GM10847 (cell line): Measurements from ENCODE around the gene TNFSF4.

Experiments used
- POLR2A ChIP-seq: IDR thresholded peaks from 2 replicates; pipeline ENCODE4 v1.6.1; 2011; ENCODE audit not compliant: insufficient read length; ENCODE audit errors: extremely low read depth

TNFSF4 gene

DNA sequence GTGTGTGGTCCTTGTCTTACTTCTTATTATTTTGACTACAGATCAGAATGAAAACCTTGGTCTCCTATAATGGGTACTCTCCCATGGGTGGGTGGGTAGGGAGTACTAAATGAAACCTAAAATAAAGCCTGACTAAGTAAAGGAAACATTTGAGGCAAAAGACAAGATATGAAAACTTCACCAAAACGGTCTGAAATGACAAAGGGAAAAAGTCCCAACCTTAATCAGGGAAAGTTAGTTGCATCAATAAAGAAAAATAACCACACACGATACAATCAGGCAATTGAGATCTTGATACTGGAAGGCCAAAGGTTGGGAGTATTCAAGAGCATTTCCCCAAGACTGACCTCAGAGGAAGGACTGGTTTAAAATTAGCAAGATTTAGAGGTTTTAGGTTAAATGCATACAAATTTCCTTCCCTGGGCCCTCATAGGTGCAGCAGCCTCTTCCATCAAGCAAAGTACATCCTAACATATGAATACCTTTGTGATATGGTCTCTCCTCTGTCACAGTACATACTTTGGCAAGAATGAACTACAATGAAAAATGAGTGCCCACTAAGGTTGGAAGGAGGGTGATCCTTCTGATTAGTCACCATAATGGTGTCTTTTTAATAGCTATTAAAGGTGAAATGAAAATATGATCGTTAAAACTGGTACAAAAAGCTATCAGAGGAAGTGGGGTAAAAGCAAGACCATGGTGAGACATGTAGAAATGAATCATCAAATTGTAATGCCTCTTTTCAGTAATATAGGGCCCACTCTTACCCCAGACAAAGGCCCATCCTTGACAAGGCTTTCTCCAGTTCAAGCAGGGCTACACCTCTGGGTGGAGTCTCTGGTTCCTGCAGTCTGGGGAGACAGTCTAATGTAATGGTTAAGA lies 15.3 kb upstream of the TNFSF4 start:
- no peak for TF ChIP-seq POLR2A

DNA sequence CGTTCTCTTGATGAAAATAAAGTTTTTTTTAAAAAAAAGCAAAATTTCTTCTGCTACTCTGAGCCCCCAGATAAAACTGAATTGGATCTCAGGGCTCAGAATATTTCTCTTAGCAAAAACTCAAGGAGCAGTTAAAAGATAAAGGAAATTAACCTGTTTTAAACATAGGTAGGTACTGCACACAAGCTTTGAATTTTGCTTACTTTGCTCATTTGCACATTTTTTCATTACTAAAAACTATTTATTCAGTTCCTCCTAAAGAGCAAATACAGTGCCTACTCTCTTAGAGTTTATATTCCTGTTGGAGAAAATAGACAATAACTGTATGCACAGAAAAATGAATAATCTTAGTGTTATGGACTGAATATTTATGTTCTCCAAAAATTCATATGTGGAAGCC lies 13.0 kb upstream of the TNFSF4 start:
- TF ChIP-seq POLR2A, result no peak

- TF ChIP-seq POLR2A, result no peak
Observed at GRCh38 chr1:173213665-173214064, 6.5 kb upstream of the TNFSF4 start.

DNA sequence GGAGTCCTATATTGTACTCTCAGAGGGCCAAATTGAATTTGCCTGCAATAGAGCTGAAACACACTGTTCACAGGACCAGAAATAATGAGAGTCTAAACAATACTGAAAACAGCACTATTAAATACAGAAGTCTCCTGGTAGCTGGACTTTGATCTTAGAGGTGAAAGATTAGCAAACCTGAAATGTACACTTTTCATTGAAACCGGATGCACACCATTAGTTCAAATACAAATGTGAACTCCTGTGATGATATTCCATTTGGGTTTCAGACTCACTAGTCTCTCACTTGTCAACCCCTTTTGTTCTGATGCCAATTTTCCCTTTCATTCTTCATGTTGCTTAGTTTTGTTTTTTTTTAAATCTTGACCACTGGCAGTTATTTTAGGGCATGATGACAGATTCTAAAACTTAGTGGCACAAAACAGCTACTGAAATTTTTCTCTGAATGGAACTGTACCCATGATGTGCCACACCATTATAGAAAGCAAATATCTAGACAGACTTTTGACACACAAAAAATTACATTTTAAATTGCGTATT lies 5.9 kb upstream of the TNFSF4 start:
- TF ChIP-seq POLR2A, result no peak

DNA sequence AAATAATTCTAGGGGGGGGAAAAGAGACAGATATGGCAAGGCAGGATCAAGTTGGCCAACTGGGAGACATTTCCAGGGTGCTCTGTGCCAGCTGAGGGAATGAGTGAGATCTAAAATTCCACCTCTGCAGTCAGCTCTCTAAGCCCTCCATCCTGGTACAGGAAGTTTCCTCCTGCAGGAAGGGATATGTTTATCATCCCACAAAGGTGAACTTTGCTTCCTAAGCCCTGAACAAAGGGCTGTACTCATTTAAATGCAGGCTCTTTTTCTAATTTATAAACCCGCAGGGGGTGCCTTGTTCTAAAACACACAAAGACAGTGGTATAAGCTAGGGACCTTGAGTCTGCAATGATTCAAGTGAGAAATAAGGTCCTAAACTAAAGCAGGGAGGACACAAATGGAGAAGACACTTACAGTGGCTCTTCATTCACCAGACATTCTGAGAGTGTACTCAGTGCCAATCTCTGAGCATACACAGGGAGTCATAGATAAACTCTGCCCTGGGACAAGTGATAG lies 3.6 kb upstream of the TNFSF4 start:
- TF ChIP-seq POLR2A, result no peak

DNA sequence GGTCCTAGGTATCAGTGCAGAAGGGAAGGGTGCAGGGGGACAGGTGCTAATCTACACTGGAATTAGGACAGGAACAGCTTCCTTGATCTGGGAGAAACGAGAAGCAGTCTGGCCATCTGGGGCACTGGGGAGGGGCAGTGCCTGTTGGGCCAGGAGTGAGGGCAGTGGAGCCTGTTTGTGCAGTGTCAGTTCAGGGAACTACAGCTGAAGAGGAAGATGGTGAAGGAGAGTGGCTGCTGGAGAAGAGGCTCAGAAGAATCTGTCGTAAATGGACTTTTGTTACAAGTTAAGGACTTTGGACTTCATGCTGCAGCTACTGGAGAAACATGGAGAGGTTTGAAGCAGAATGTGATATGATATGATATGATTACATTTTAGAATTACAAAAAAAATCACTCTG lies 3.2 kb upstream of the TNFSF4 start:
- TF ChIP-seq POLR2A, result no peak

- no peak for TF ChIP-seq POLR2A
Observed at GRCh38 chr1:173208868-173209267, 1.7 kb upstream of the TNFSF4 start.

DNA sequence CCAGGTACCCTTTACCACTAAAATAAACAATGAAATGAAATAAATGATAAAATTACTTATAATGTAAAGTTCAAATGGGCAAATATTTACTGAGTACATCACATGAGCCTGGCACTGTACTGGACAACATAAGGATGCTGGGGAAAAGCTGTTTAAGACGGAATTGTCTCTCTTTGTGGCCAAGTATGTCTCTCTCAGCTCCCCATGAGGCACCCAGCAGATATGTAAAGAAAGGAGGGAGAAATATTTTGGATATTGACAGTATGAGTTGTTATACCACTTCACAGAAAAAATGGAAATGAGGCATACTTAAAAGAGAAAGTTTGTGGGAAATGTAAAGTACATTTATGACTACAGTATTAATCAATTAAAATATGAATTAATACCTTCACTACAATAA lies 1.0 kb upstream of the TNFSF4 start:
- no peak for TF ChIP-seq POLR2A

DNA sequence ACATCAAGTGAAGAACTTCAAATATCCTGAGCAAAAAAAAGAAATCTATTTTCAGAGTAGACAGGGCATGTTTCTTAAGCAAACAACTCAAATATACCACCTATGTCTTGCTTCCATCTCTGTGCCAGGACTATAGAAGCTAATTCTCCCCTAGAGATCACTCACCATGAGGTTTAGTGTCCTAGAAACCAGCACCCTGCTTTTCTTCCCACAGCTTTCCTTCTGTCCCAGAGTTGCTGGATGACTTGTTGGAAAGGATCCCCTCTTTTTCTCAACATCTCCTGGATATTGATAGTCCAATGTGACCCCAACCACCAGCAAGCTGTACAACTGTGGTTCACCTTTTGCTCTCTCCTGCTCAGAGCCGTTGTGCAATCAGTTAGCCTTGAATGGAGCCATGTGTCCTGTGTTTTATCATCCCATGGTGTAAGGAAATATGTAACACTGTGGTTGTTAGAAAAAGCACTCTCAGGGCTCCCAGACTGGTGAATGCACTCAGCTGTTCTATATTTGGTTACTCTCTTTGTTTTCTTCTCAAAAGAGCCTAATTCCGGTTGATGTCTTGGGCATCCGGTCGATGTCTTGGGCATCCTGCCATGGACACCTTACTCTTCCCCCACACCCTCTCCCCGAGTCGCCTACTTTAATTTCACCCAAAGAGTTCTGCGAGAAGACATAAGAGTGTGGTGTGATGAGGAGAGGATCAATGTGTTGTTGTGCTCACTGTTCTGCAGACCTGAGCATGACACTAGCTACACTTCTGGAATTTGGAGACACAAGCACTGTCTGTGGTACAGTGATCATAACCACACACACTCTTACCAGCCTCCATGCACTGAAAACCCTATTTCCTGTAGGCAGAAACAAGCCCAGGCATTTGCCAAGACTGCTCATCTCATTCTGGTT lies 1.7 kb downstream of the TNFSF4 start:
- TF ChIP-seq POLR2A, result no peak

- no peak for TF ChIP-seq POLR2A
Observed at GRCh38 chr1:173204693-173205092, 2.4 kb downstream of the TNFSF4 start.

DNA sequence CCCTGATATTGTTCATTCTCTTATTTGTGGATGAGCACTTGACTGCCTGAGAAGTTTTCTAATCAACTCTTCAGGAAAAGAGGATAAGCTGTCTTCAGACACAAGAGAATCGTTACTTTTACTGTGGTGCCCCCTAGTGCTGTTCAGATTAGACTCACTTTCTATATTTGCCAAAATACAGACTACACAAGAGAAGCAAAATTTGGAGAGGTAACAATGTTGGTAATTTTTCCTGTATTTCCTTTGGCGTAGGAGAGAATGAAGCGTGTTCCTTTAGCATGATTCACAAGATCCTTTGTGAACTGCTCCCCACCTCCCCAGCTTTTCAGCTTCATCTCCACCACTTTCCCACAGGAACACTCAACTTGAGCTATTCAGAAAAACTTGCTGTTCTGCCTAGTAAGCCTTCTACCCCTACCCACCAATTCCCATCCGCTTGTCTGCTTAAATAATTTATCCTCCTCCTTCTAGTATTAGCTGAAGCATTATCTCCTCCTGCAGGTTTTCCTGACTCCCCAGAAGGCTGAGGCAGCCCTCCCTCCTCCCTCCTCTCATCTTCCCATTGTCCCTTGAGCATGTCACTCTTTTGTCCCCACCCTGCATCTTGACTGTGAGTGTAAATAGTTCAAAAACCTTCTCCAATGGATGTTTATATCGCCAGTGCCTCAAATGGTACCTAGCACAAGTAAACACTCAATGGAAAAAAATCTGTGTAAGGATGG lies 4.5 kb downstream of the TNFSF4 start:
- TF ChIP-seq POLR2A, result no peak

DNA sequence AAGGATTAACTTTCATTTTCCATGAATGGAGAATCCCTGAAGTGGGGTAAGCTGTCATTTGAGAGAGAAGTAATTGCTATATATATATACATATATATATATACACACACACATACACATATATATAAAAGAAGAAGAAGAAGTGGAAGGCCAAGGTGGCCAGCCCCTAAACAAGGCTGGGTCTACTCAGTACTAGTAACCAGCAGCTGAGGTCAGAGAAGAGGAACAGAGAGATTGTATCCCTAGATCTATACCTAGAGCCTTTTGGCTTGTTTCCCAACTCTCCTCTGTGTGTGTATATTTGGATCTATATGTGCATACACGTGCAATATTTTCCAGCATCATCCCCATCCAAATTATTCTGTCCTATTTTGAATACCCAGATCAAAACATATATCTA lies 5.2 kb downstream of the TNFSF4 start:
- TF ChIP-seq POLR2A, result no peak

DNA sequence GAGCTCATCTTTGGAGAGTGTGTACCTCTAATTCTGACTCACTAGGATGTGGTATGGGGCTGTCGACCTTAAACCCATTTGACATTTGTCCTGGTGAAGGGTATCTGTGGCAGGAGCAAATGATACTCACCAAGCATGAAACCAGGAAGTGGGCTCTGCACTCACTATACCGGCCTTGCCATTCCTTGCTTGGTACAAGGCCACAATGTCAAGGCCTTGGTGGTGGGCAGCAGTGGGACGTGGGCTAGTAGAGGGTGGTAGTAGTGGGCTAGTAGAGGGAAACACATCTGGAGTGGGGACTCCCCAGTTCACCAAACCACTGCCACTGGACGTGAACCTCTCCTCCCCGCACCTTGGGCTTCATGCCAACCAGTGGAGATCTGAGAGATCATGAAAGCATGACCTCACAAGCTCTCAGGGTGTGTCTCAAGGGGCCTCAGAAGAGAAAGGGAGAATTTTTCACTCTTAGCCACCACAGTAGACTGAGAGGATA lies 11.5 kb downstream of the TNFSF4 start:
- no peak for TF ChIP-seq POLR2A

- no peak for TF ChIP-seq POLR2A
Observed at GRCh38 chr1:173193639-173194038, 13.5 kb downstream of the TNFSF4 start.
